Hepatic stellate cell (primary cell): ENCODE data around the gene CELF2.

ENCODE experiments used
- DNase-seq: peaks from one replicate; pipeline ENCODE4 v3.0.0; 2011; ENCODE audit warnings: low spot score

Gene CELF2

DNA sequence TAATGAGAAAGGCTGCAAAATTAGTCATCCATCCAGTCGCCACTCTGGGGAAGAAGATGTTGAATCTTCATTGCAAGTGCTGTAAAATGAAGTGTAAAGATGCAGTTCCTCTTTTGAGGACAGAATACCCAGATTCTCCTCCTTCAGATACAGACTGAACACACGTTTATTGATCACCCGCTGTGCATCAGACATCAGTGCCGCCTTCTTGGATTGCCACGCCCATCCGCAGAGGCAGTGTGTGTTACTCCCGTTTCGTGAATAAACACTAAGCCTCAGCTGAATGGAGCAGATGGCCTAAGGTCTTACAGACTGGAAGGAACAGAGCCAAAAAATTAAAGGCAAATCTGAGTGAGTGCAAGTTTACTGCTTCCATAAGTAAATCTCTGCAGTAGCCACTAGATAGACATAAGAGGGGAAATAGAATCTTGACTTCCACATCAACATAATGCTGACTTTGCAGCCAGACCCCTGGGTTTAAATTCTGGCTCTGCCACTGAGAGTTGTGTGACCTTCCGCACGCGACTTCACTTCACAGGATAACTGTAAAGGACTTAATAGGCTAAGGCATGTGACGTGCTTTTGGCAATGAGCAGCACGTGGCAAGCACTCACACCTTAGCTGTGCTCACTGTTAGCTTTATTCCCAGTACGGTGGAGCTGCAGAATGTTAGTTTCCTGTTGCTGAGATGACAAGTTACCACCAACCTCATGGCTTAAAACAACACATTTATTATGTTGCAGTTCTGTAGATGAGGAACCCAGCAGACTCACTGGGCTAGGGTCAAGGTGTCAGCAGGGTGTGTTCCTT lies 285.9 kb downstream of the CELF2 start:
- DNase-seq: no peak

GRCh38 chr10:11304906-11305585 lies 287.4 kb downstream of the CELF2 start:
- no peak for DNase-seq

DNA sequence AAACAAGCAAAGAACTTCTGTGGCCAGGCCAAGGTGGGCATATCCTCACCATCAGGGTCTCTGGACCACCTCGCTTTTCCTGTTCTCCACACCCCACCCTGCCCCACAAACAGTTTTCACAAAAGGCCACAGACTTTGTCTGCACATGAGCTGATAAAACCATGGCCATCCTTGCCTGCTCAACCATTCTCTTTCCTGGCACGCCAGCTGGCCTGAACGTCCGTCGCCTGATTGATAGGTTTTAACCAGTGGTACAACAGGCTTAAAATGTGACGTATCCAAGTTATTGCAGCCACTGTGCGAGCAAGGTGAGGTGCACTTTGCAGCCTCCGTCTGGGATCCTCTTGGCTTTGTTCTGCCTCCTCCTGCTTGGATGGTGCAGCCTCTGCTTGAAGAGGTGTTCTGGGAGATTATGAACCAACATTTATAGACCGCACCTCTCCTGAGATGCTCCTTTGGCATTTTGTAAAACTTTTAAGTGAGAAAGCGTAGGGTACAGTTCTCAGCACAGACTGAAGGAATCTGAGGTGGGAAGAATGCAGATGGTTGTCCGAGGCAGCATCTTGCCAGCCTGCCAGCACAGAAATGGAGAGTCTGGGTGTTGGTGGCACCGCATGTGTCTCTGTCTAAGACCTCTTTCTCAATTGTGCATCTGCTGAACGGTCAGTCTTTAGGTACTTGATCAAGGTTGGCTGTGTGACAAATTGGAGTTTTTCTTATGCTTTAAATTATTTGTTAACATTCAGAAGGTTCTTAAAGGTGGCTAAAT lies 288.3 kb downstream of the CELF2 start:
- no peak for DNase-seq

DNA sequence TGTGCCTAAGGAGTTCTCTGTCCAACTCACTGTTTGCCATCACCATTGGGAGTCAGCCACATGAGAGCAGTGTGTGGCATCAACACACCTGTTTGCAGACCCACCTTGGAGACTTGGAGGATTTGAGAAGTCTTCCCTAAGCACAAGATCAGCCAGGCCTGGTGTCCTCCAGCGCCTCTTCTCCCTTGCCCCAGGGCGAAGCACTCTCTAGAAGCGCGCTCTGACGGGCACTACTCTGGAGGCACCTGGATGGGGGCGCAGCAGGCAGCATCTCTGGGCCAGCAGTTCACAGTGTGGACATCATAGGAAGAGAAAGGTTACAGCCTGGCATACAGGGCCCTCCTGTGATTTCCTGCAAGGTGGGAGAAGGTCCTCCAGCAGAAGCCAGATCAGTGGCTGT lies 289.3 kb downstream of the CELF2 start:
- no peak for DNase-seq

DNA sequence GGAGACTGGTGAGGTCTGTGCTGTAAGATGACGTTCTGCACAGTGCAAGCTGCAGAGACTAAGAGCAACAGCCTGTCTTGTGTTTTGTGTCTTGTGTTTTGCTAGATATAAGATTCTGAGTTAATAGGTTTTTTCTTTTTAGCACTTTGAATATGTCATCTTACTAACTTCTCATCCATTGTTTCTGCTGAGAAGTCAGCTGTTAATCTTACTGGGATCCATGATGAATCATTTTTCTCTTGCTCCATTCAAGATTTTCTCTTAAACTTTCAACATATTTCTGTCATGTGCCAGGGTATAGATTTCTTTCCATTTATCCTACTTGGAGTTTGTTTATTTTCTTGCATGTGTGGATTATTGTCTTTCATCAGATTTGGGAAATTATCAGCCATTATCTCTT lies 290.3 kb downstream of the CELF2 start:
- no peak for DNase-seq

GRCh38 chr10:11311027-11311426 lies 293.4 kb downstream of the CELF2 start:
- DNase-seq: no peak

DNA sequence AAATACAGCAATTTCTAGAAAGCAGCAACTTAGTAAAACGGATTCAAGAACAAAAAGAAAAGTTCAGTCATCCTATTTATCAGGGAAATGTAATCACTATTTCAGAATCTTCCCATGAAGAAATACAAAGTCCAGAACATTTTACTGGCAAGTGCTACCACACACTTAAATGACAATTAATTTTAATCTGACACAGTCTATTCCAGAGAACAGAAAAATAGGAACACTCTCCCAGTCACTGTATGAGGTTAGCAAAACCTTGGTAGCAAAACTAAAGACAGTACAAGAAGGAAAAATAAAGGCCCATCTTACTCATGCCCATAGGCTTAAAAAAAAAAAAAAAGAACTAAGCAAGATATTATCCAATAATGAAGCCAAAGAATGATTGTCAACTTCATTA lies 295.8 kb downstream of the CELF2 start:
- no peak for DNase-seq

- DNase-seq: no peak
These were observed 300.4 kb downstream of the CELF2 start for GRCh38 chr10:11317936-11318670.

- no peak for DNase-seq
These were observed 301.3 kb downstream of the CELF2 start for GRCh38 chr10:11318826-11319598.

DNA sequence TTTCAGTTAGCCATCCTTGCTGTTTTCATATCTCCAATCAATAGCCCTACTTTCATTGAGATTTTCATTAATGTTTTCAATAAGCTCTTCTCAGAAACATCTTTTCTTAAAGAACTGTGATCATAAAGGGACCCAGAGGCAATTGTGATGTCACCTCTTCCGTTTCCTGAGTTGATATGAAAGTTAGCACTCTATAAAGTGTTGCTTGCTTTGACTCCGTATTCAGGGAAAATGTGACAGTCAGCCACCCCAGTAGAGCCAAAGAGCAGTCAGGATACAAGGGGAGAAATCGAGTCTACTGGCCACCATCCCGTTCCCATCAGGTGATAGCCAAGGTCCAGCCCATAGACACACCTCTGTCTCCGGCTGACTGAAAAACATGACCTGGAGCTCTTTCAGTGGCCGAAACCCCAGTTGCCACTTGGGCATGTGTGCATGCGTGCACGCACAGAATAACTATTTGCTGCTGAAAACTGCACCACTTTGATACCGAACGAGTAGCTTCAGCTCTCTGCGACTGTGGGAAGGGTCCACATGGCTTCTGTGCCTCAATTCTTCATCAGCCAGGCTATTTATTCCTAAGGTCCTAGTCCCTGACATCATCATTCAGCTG lies 302.4 kb downstream of the CELF2 start:
- no peak for DNase-seq

DNA sequence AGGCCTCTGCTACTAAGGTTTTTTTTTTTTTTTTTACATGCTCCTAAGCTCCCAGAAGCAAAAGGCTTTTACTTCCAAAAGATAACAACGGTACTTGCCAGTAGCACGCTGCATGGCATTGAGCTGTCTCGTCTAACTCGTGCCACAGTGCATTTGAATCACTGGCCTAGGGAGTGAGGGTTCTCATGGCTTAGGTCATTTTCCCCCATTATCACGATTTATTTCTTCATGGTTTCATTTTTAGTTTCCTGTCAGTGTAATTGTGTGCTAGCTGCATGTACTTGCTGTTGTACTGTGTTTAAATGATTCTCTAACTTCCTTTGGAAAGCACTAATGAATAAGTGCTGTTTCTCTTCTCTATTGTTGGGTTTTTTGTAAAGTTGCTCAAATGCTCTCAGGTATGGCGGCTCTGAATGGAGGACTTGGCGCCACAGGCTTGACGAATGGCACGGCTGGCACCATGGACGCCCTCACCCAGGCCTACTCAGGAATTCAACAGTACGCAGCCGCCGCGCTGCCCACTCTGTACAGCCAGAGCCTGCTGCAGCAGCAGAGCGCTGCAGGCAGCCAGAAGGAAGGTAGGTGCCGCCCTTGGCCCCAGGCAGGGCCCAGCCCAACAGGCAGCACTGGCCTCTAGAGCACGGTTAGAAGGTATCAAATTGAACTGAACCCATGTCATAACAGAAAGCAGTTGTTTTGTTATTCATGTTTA lies 303.3 kb downstream of the CELF2 start:
- DNase-seq: no peak

DNA sequence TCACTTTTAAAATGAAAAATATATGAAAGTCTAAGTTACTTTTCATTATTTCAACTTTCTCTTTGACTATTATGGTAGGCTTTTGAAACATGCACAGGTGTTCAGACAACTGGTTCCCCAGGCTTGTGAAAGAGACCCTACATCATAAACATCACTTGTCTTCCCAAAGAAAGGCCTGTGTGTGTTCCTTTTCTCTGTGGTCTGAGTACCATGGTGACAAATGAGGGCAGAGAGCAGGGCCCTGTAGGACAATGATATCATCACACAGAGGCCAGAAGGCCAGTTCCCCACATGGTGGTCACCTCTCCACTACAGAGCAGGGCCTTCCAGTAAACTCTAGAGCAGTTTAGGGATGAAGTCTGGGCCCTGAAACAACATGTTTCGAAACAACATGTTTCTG lies 305.0 kb downstream of the CELF2 start:
- no peak for DNase-seq

- DNase-seq: no peak
These were observed 307.2 kb downstream of the CELF2 start for GRCh38 chr10:11324761-11325321.

- DNase-seq: no peak
These were observed 308.1 kb downstream of the CELF2 start for GRCh38 chr10:11325817-11326216.

GRCh38 chr10:11326241-11326640 lies 308.6 kb downstream of the CELF2 start:
- DNase-seq: no peak

DNA sequence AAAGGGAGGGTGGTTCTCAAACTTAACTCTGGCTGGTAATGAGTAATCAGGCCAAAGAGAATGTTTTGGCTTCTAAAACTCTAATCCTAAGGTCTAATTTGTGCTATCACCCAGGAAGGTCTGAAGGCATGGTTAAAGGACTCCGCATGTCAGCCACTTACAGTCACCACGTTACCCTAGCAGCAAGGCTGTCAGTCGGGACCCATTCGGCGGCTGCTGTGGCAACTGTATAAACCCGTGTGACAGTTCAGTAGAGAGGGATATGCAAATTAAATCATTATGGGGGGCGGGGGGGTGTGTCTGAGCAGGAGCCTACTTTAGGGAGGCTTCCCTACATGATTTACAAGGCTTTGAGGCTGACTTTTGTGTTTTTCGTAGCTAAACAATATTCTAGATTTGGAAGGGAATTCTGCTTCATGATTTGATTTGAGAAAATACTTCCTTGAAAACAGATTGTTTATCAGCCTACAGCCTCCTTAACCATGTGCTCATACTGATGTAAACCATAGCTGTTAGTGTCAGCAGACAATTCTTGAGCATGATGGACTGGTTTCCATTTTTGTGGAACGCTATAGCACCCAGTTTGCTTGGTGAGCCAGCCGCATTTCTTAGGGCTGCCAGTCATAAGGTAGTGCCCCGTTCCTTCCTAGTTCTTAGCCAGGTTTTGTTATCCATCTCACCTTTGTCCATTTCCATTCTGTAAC lies 309.4 kb downstream of the CELF2 start:
- no peak for DNase-seq

DNA sequence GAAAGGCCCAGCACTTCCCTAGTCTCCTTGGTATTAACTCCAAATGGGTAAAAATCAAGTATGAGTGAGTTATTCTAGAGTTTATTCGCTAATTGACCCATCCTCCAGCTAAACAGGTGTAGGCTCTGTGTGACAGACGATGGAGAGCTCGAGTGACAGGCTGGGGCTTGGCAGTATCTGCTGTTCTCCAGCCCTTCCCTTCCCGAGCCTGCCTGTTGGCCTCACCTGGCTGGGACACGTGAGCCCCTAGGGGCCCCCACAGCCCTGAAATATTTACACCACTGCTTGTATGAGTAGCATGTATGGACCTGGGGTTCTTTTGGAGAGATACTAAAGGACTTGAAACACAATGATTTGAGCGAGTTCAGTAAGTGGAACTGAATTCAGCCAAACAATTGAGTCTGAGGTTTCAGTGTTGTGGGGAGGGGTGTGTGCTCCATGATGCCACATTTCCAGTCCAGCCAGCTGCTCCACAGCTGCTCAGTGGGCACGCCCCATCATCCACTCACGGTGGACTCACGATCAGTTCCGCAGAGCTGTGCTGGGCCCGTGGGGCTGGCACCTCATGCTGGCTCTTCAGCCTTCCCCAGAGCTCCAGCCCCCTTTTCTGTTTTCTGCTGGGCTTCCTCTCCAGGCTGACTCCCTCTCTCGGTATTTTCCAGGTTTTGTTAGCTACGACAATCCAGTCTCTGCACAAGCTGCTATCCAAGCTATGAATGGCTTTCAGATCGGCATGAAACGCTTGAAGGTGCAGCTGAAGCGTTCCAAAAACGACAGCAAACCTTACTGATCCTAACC lies 310.8 kb downstream of the CELF2 start:
- no peak for DNase-seq

DNA sequence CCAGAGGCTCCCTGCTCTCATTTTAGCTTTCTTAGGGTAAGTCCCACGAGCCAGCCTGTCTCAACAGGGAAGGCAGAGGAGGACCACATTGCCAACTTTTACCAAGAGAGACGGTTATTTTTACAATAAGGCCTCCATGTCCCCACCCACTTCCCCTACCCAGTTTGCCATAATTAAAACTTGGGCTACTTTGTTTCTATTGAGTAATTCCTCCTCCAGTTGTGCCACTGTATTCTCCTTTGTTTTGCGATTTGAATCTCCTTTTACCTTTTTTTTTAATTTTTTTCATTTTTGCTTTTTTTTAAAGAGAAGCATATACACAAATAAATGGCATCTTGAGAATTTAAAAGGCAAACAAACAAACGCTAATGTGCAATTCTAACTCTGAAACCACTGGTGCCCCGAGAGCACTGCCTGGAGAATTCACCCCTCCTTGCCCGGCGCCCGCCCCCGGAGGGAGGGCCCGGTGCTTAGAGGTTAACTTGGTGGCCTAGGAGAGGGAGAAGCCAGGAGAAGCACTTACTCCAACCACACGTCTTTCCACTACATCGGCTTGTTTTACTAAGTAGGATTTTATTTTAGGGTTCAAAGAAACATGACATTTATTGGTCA lies 311.5 kb downstream of the CELF2 start:
- DNase-seq: no peak
